Measurements from ENCODE around the gene CLCN5. TPM values are rescaled to one million over a fixed set of nuclear protein-coding genes. Genes with fewer than 3 reads are reported as not detected.

The CLCN5 gene
- total and polyA plus RNA-seq, 11 donors: 0.65 to 6.0 (median 2.5) TPM

- WGBS, 4 donors: 57 to 80% (median 70%) methylated on average over 2 of the region's 2 CpGs
- intact Hi-C loops (cut with DNase I): loop anchor here in 2 of 10 donors (10.0 kb wide), 1 partner anchor 467 kb away; no protein-coding TSS in a partner anchor
- DNase-seq: no peak
These were observed 185.9 kb downstream of the CLCN5 start for GRCh38 chrX:50108264-50108663.

GRCh38 chrX:50111742-50112141 is 189.3 kb downstream of the CLCN5 start:
- DNase-seq: peak in 2 of 5 donors; percentile 15 to 17
- H3K4me3 ChIP-seq: no peak overlapping the region
- no peak for ATAC-seq
- intact Hi-C loops (cut with DNase I): no loop called here
- H3K27ac ChIP-seq: no peak overlapping the region
- H3K36me3 ChIP-seq: no peaks in the 10 kb centered on the region
- peaks cover 0 to 6% (median 0%) of the 10 kb centered on the region in 9 donors for H3K27me3 ChIP-seq
- H3K4me1 ChIP-seq: no peaks in the 10 kb centered on the region
- TF ChIP-seq, protein P1, sequence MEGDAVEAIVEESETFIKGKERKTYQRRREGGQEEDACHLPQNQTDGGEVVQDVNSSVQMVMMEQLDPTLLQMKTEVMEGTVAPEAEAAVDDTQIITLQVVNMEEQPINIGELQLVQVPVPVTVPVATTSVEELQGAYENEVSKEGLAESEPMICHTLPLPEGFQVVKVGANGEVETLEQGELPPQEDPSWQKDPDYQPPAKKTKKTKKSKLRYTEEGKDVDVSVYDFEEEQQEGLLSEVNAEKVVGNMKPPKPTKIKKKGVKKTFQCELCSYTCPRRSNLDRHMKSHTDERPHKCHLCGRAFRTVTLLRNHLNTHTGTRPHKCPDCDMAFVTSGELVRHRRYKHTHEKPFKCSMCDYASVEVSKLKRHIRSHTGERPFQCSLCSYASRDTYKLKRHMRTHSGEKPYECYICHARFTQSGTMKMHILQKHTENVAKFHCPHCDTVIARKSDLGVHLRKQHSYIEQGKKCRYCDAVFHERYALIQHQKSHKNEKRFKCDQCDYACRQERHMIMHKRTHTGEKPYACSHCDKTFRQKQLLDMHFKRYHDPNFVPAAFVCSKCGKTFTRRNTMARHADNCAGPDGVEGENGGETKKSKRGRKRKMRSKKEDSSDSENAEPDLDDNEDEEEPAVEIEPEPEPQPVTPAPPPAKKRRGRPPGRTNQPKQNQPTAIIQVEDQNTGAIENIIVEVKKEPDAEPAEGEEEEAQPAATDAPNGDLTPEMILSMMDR (IDR thresholded peaks at IDR 0.05): no peak
- no peak for TF ChIP-seq POLR2A (IDR thresholded peaks at IDR 0.05)
- WGBS, 4 donors: 16 to 32% (median 25%) methylated on average over 2 of the region's 2 CpGs
- H3K9me3 ChIP-seq: no peaks in the 10 kb centered on the region

More at GRCh38 chrX:50108264-50108663, 185.9 kb downstream of the CLCN5 start:
- peaks cover 0 to 8% (median 0%) of the 10 kb centered on the region in 9 donors for H3K27me3 ChIP-seq
- TF ChIP-seq, protein P1 (IDR thresholded peaks at IDR 0.05): no peak
- no peak for TF ChIP-seq POLR2A (IDR thresholded peaks at IDR 0.05)
- H3K27ac ChIP-seq: no peak overlapping the region
- no peak overlapping the region for H3K4me3 ChIP-seq
- no peaks in the 10 kb centered on the region for H3K9me3 ChIP-seq
- no peaks in the 10 kb centered on the region for H3K4me1 ChIP-seq
- no peak for ATAC-seq
- no peaks in the 10 kb centered on the region for H3K36me3 ChIP-seq

DNA sequence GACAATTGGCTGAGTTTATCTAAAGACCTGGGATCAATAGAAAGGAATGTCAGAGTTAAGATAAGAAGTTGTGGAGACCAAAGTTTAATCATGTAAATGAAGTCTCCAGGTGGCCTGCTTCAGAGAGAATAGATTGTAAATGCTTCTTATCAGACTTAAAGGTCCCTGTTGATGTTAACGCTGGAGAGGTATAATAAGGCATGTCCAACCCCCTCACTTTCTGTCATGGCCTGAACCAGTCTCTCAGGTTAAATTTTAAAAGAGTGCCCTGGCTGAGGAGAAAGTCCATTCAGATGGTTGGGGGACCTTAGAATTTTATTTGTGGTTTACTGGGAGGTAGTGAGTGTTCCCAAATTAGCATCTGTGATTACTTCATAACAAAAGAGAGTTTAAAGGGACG is 191.7 kb downstream of the CLCN5 start:
- H3K27me3 ChIP-seq: peaks cover 0 to 11% (median 0%) of the 10 kb centered on the region in 9 donors
- DNase-seq (no peak), ATAC-seq (no peak)
- no peak for TF ChIP-seq POLR2A (IDR thresholded peaks at IDR 0.05)
- TF ChIP-seq, protein P1 (IDR thresholded peaks at IDR 0.05): no peak
- no peaks in the 10 kb centered on the region for H3K36me3 ChIP-seq
- H3K4me1 ChIP-seq: no peaks in the 10 kb centered on the region
- WGBS, 4 donors: 23 to 44% (median 38%) methylated on average over 2 of the region's 2 CpGs
- H3K4me3 ChIP-seq: no peak overlapping the region
- intact Hi-C loops (cut with DNase I): no loop called here
- H3K27ac ChIP-seq: no peak overlapping the region
- no peaks in the 10 kb centered on the region for H3K9me3 ChIP-seq

DNA sequence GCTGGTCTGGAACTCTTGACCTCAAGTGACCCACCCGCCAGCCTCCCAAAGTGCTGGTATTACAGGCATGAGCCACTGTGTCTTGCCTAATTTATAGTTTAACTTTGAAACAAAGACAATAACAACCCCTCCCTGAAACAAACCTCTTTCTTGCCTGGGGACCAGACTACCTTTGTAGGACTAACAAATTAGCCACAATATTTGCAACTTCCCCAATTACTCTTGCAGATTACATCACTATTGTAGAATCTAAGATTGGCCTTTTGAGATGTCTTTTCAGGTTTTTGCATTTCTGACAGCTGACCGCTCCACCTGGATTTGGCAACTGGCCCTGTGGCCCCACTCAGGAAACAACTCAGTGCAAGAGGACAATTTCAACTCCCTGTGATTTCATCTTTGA is 193.6 kb downstream of the CLCN5 start:
- Histone ChIP-seq H3K9me3 (no peaks in the 10 kb centered on the region), H3K27me3 (peaks cover 0 to 18% (median 0%) of the 10 kb centered on the region in 9 donors), H3K27ac (no peak overlapping the region), H3K4me1 (no peaks in the 10 kb centered on the region), H3K36me3 (no peaks in the 10 kb centered on the region), H3K4me3 (no peak overlapping the region)
- DNase-seq (no peak), ATAC-seq (no peak)
- WGBS, 4 donors: 84 to 91% (median 89%) methylated on average over 2 of the region's 2 CpGs
- TF ChIP-seq POLR2A (IDR thresholded peaks at IDR 0.05): no peak
- TF ChIP-seq, protein P1 (IDR thresholded peaks at IDR 0.05): no peak
- intact Hi-C loops (cut with DNase I): no loop called here

Data from heart left ventricle (tissue), 16 donors.